Effector memory CD4-positive, alpha-beta T cell (primary cell): ENCODE data around the gene FADS3.

Experiments used
- DNase-seq, 3 donors: peaks; one replicate each; pipeline ENCODE4 v3.0.0-alpha.2; 2020
- H3K27ac ChIP-seq: 2 replicates; pipeline ENCODE4 v1.7.0; 2013; ENCODE audit warnings: mild to moderate bottlenecking, low read length, moderate library complexity; ENCODE audit not compliant: insufficient read depth, poor library complexity, severe bottlenecking
- H3K27me3 ChIP-seq: replicated peaks from 2 replicates; pipeline ENCODE4 v1.7.0; 2013; ENCODE audit warnings: mild to moderate bottlenecking, low read length; ENCODE audit not compliant: insufficient read depth, control insufficient read depth, poor library complexity, severe bottlenecking
- H3K36me3 ChIP-seq: 2 replicates; pipeline ENCODE4 v1.7.0; 2013; ENCODE audit warnings: mild to moderate bottlenecking, low read length, moderate library complexity; ENCODE audit not compliant: control insufficient read depth, insufficient read depth
- H3K4me1 ChIP-seq: 2 replicates; pipeline ENCODE4 v1.7.0; 2013; ENCODE audit warnings: low read length, mild to moderate bottlenecking; ENCODE audit not compliant: control insufficient read depth, insufficient read depth, poor library complexity, severe bottlenecking
- H3K4me3 ChIP-seq: 2 replicates; pipeline ENCODE4 v1.7.0; 2013; ENCODE audit warnings: low read length, low read depth, mild to moderate bottlenecking; ENCODE audit not compliant: insufficient read depth, poor library complexity, severe bottlenecking
- H3K9me3 ChIP-seq: 2 replicates; pipeline ENCODE4 v1.7.0; 2013; ENCODE audit warnings: mild to moderate bottlenecking, low read length, moderate library complexity; ENCODE audit not compliant: control insufficient read depth

FADS3 gene

GRCh38 chr11:61880454-61880853, 10.9 kb downstream of the FADS3 start:
- Histone ChIP-seq H3K9me3 (no peaks in the 10 kb centered on the region), H3K4me3 (no peak overlapping the region), H3K36me3 (no peaks in the 10 kb centered on the region), H3K27ac (no peak overlapping the region), H3K4me1 (no peaks in the 10 kb centered on the region), H3K27me3 (no peaks in the 10 kb centered on the region)
- no peak for DNase-seq

- no peaks in the 10 kb centered on the region for H3K4me1 ChIP-seq
- DNase-seq = no peak
- no peak overlapping the region for H3K4me3 ChIP-seq
- H3K9me3 ChIP-seq = no peaks in the 10 kb centered on the region
- H3K27ac ChIP-seq = no peak overlapping the region
- H3K27me3 ChIP-seq = no peaks in the 10 kb centered on the region
- no peaks in the 10 kb centered on the region for H3K36me3 ChIP-seq
Measured at GRCh38 chr11:61880031-61880430, 11.3 kb downstream of the FADS3 start.

- H3K27me3 ChIP-seq = no peaks in the 10 kb centered on the region
- H3K27ac ChIP-seq = no peak overlapping the region
- no peak for DNase-seq
- H3K36me3 ChIP-seq = no peaks in the 10 kb centered on the region
- H3K9me3 ChIP-seq = no peaks in the 10 kb centered on the region
- H3K4me1 ChIP-seq = no peaks in the 10 kb centered on the region
- no peak overlapping the region for H3K4me3 ChIP-seq
Measured at GRCh38 chr11:61879152-61879551, 12.2 kb downstream of the FADS3 start.

GRCh38 chr11:61875698-61876097, 15.6 kb downstream of the FADS3 start:
- Histone ChIP-seq H3K4me3 (no peak overlapping the region), H3K27me3 (no peaks in the 10 kb centered on the region), H3K36me3 (no peaks in the 10 kb centered on the region), H3K9me3 (no peaks in the 10 kb centered on the region), H3K27ac (no peak overlapping the region), H3K4me1 (peaks cover 8% of the 10 kb centered on the region)
- DNase-seq = no peak

GRCh38 chr11:61874853-61875252, 16.5 kb downstream of the FADS3 start:
- Histone ChIP-seq H3K36me3 (no peaks in the 10 kb centered on the region), H3K27me3 (no peaks in the 10 kb centered on the region), H3K9me3 (no peaks in the 10 kb centered on the region), H3K27ac (no peak overlapping the region), H3K4me3 (no peak overlapping the region), H3K4me1 (peaks cover 8% of the 10 kb centered on the region)
- DNase-seq = no peak

- H3K27ac ChIP-seq = no peak overlapping the region
- no peak overlapping the region for H3K4me3 ChIP-seq
- DNase-seq = no peak
- H3K4me1 ChIP-seq = peaks cover 8% of the 10 kb centered on the region
- H3K27me3 ChIP-seq = no peaks in the 10 kb centered on the region
- no peaks in the 10 kb centered on the region for H3K9me3 ChIP-seq
- H3K36me3 ChIP-seq = no peaks in the 10 kb centered on the region
Measured at GRCh38 chr11:61874377-61874809, 17.0 kb downstream of the FADS3 start.

GRCh38 chr11:61873588-61874376, 17.6 kb downstream of the FADS3 start:
- Histone ChIP-seq H3K9me3 (no peaks in the 10 kb centered on the region), H3K27me3 (no peaks in the 10 kb centered on the region), H3K27ac (no peak overlapping the region), H3K4me1 (peaks cover 8% of the 10 kb centered on the region), H3K4me3 (no peak overlapping the region), H3K36me3 (no peaks in the 10 kb centered on the region)
- DNase-seq = no peak

GRCh38 chr11:61872935-61873565, 18.3 kb downstream of the FADS3 start:
- no peaks in the 10 kb centered on the region for H3K9me3 ChIP-seq
- no peaks in the 10 kb centered on the region for H3K36me3 ChIP-seq
- no peak overlapping the region for H3K4me3 ChIP-seq
- H3K27ac ChIP-seq = no peak overlapping the region
- peaks cover 8% of the 10 kb centered on the region for H3K4me1 ChIP-seq
- no peak for DNase-seq
- no peaks in the 10 kb centered on the region for H3K27me3 ChIP-seq

- Histone ChIP-seq H3K4me1 (peaks cover 8% of the 10 kb centered on the region), H3K4me3 (no peak overlapping the region), H3K27me3 (no peaks in the 10 kb centered on the region), H3K36me3 (no peaks in the 10 kb centered on the region), H3K27ac (no peak overlapping the region), H3K9me3 (no peaks in the 10 kb centered on the region)
- DNase-seq = peak; percentile 21 to 40 (median 36)
Measured at GRCh38 chr11:61871158-61871597, 20.2 kb downstream of the FADS3 start.

GRCh38 chr11:61870541-61871031, 20.8 kb downstream of the FADS3 start:
- Histone ChIP-seq H3K9me3 (no peaks in the 10 kb centered on the region), H3K27ac (no peak overlapping the region), H3K4me1 (peaks cover 8% of the 10 kb centered on the region), H3K36me3 (no peaks in the 10 kb centered on the region), H3K27me3 (no peaks in the 10 kb centered on the region), H3K4me3 (no peak overlapping the region)
- DNase-seq = no peak
